ENCODE data around the gene DGLUCY.
"Not testable (repeated sequence)": the region's sequence is repeated elsewhere in the genome, so short reads cannot be mapped to it uniquely, and the experiment has no call there.

DGLUCY gene

DNA sequence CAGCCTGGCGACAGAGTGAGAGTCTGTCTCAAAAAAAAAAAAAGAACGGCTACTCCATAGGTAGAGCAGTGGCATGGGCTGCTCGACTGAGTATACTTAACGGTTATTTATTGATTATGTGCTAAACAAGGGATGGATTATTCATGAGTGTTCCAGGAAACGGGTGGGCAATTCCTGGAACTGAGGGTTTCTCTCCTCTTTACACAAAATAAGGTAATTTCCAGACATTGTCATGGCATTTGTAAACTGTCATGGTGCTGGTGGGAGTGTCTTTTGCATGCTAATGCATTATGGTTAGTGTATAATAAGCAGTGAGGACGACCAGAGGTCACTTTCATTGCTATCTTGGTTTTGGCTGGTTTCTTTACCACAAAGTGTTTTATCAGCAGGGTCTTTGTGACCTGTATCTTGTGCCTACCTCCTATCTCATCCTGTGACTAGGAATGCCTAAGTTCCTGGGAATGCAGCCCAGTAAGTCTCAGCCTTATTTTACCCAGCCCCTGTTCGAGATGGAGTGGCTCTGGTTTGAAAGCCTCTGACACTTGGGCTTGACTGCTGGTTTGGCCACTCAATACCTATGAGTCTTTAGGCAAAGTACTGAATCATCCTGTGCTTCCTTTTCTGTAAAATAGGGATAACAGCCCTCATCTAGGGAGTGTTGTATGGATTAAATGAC is 3.2 kb downstream of the DGLUCY start:
- TF ChIP-seq, protein P1, sequence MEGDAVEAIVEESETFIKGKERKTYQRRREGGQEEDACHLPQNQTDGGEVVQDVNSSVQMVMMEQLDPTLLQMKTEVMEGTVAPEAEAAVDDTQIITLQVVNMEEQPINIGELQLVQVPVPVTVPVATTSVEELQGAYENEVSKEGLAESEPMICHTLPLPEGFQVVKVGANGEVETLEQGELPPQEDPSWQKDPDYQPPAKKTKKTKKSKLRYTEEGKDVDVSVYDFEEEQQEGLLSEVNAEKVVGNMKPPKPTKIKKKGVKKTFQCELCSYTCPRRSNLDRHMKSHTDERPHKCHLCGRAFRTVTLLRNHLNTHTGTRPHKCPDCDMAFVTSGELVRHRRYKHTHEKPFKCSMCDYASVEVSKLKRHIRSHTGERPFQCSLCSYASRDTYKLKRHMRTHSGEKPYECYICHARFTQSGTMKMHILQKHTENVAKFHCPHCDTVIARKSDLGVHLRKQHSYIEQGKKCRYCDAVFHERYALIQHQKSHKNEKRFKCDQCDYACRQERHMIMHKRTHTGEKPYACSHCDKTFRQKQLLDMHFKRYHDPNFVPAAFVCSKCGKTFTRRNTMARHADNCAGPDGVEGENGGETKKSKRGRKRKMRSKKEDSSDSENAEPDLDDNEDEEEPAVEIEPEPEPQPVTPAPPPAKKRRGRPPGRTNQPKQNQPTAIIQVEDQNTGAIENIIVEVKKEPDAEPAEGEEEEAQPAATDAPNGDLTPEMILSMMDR (IDR thresholded peaks at IDR 0.05) = no peak
- DNase-seq (ENCODE audit: low spot score) = no peak
- Histone ChIP-seq H3K27ac (no peak overlapping the region), H3K4me3 (no peak overlapping the region)

GRCh38 chr14:91117960-91118359 is 4.1 kb downstream of the DGLUCY start:
- TF ChIP-seq, protein P1 (IDR thresholded peaks at IDR 0.05) = no peak

DNA sequence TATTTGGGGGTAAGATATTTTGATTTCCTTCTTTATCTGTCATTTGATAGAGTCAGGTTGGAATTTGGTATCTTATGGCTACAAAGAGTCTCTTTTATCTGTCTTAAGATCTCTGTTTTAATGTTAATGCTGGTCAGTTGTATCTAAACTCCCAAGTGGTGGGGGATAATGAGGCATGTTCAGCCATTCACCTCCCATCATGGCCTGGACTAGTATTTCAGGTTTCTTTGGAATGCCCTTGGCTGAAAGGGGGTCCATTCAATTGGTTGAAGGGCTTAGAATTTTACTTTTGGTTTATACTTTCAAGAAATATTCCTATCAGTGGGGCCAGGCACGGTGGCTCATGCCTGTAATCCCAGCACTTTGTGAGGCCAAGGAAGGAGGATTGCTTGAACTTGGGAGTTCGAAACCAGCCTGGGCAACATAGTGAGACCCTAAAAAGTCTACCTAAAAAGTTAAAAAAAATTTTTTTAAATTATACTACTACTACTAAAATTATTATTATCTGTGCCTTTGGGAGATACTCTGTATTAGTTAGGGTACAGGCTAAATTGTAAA is 4.7 kb downstream of the DGLUCY start:
- TF ChIP-seq, protein P1 (IDR thresholded peaks at IDR 0.05) = no peak
- H3K27ac ChIP-seq = no peak overlapping the region
- DNase-seq (ENCODE audit: low spot score) = no peak
- H3K4me3 ChIP-seq = no peak overlapping the region

More at GRCh38 chr14:91117960-91118359, 4.1 kb downstream of the DGLUCY start:
- DNase-seq (ENCODE audit: low spot score) = no peak
- H3K4me3 ChIP-seq = no peak overlapping the region
- no peak overlapping the region for H3K27ac ChIP-seq

DNA sequence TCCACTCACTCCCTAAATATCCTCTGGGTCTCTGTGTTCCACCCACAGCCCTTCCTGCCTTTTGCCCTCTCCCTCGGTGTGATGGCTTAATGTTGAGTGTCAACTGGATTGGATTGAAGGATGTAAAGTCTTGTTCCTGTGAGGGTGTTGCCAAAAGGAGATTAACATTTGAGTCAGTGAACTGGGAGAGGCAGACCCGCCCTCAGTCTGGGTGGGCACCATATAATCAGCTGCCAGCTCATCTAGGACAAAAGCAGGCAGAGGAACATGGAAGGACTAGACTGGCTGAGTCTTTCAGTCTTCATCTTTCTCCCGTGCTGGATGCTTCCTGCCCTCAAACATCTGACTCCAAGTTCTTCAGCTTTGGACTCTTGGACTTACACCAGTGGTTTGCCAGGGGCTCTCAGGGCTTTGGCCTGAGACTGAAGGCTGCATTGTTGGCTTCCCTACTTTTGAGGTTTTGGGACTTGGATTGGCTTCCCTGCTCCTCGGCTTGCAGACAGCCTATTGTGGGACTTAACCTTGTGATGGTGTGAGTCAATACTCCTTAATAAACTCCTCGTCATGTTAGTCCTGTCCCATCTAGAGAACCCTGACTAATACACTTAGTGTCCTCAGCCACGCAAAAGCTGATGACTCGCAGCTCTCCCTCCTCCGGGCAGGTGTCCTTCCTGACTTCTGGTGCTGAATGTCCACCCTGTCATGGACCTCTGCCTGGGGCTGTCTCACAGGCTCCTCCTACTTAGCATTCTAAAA is 5.9 kb downstream of the DGLUCY start:
- no peak for DNase-seq (ENCODE audit: low spot score)
- TF ChIP-seq, protein P1 (IDR thresholded peaks at IDR 0.05) = no peak
- H3K27ac ChIP-seq = peak overlapping the region in 1 of 2 donors; percentile 28
- no peak overlapping the region for H3K4me3 ChIP-seq

GRCh38 chr14:91123201-91123600 is 9.3 kb downstream of the DGLUCY start:
- DNase-seq (ENCODE audit: low spot score) = no peak
- TF ChIP-seq, protein P1 (IDR thresholded peaks at IDR 0.05) = no peak
- Histone ChIP-seq H3K4me3 (no peak overlapping the region), H3K27ac (no peak overlapping the region)

DNA sequence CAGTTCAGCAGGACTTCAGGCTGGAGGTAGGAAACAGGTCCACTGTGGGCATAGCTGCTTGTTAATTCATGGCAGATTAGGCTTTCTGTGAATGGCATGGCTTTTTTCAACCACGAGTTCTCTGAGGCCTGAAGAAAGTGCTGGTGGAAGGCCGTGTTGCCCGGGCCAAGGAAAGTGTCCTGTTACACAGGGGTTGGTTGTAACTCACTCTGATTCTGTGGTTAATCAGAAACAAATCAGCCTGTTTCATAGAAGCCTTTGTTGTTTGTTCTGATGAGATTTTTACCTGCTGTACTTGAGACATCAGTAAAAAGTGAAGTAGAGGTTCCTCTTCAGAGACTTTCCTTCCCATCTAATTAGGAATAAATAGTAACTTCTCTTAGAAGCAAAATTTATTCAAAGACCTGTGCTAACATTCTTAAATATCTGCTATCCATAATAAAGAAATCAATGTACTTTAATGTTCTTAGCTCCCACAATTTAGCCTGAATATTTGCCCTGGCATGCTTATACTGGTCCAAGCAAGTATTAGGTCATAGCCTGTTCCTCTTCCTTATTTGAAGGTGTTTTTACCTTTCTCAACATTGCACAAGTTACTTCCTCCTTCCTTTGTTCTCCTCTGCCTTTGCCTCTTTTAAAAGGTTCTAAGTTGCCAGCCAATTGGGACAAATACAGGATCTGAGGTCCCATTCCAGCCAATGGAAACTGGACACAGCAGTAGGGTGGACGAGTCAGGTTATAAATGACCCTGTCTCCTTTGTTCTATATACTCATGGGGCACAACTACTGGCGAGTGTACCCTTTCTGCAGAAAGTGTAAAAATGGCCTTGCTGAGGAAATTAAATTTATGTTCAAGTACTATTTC is 10.8 kb downstream of the DGLUCY start:
- not testable (repeated sequence) for H3K27ac ChIP-seq; DNase-seq (ENCODE audit: low spot score)

GRCh38 chr14:91125271-91125660 is 11.4 kb downstream of the DGLUCY start:
- DNase-seq (ENCODE audit: low spot score) = no peak
- TF ChIP-seq, protein P1 (IDR thresholded peaks at IDR 0.05) = no peak
- H3K27ac ChIP-seq = no peak overlapping the region
- no peak overlapping the region for H3K4me3 ChIP-seq

More for the DNA sequence above, 10.8 kb downstream of the DGLUCY start:
- H3K4me3 ChIP-seq = not testable (repeated sequence)

All from coronary artery (tissue), 2 donors.